ENCODE measurements around the gene FAM181A.

The FAM181A gene

GRCh38 chr14:93978735-93979134 is 51.6 kb downstream of the FAM181A start:
- DNase-seq (ENCODE audit: low spot score): no peak

Data from Ammon's horn (tissue), 1 donor.